ENCODE measurements around the gene HNRNPA2B1. TPM values are rescaled to one million over a fixed set of nuclear protein-coding genes. Genes with fewer than 3 reads are reported as not detected.

HNRNPA2B1 gene
- total RNA-seq, 2 experiments from 2014 or later = 258 to 1,090 TPM

- no peak for DNase-seq (ENCODE audit: low spot score)
- no peaks in the 10 kb centered on the region for H3K9me2 ChIP-seq (ENCODE audit: insufficient read depth, low read length)
- POLR2A ChIA-PET = interaction anchor here (1.1 kb wide), 1 partner anchor 10 kb away, joined by 7 read pairs; no protein-coding TSS in a partner anchor
- no peaks in the 10 kb centered on the region for H3K9me3 ChIP-seq (ENCODE audit: low read length)
- no peak overlapping the region for H2AFZ ChIP-seq (ENCODE audit: low read length)
- no TSS peak for BruUV-seq (replicated peaks)
- peaks cover 7% of the 10 kb centered on the region for H3K4me1 ChIP-seq (ENCODE audit: insufficient read depth, low read length, poor library complexity, severe bottlenecking)
- no peak overlapping the region for H3K4me2 ChIP-seq (ENCODE audit: low read length)
- no peaks in the 10 kb centered on the region for H3K36me3 ChIP-seq (ENCODE audit: insufficient read depth, low read length)
- H3K4me3 ChIP-seq (ENCODE audit: low read depth, low read length, poor library complexity, severe bottlenecking) = no peak overlapping the region
- CTCF ChIA-PET (ENCODE audit: unreplicated experiment) = no interaction called here
- H3K27ac ChIP-seq (ENCODE audit: low read depth, low read length, poor library complexity, severe bottlenecking) = no peak overlapping the region
- intact Hi-C loops (cut with micrococcal nuclease; ENCODE audit: unreplicated experiment) = no loop called here
- no peak for TF ChIP-seq CTCF (conservative IDR thresholded peaks at IDR 0.05; ENCODE audit: low read length)
- no peak for TF ChIP-seq EZH2phosphoT487 (IDR thresholded peaks at IDR 0.05; ENCODE audit: borderline replicate concordance, low read depth, low read length)
- H4K20me1 ChIP-seq (ENCODE audit: insufficient read depth, low read length) = no peaks in the 10 kb centered on the region
- no peaks in the 10 kb centered on the region for H3K79me2 ChIP-seq (ENCODE audit: insufficient read depth, low read depth, low read length)
Observed at GRCh38 chr7:26147030-26147429, 53.5 kb downstream of the HNRNPA2B1 start.

GRCh38 chr7:26145238-26145637 is 55.3 kb downstream of the HNRNPA2B1 start:
- Histone ChIP-seq H3K36me3 (ENCODE audit: insufficient read depth, low read length) (no peaks in the 10 kb centered on the region), H3K4me3 (ENCODE audit: low read depth, low read length, poor library complexity, severe bottlenecking) (no peak overlapping the region), H4K20me1 (ENCODE audit: insufficient read depth, low read length) (no peaks in the 10 kb centered on the region), H3K79me2 (ENCODE audit: insufficient read depth, low read depth, low read length) (no peaks in the 10 kb centered on the region), H2AFZ (ENCODE audit: low read length) (no peak overlapping the region), H3K27ac (ENCODE audit: low read depth, low read length, poor library complexity, severe bottlenecking) (no peak overlapping the region), H3K9me3 (ENCODE audit: low read length) (no peaks in the 10 kb centered on the region), H3K4me1 (ENCODE audit: insufficient read depth, low read length, poor library complexity, severe bottlenecking) (no peaks in the 10 kb centered on the region), H3K9me2 (ENCODE audit: insufficient read depth, low read length) (no peaks in the 10 kb centered on the region), H3K4me2 (ENCODE audit: low read length) (no peak overlapping the region)
- DNase-seq (ENCODE audit: low spot score) = no peak
- no TSS peak for BruUV-seq (replicated peaks)
- ChIA-PET POLR2A (interaction anchor here (0.6 kb wide), 2 partner anchors 27 to 233 kb away, joined by 3 read pairs; no protein-coding TSS in a partner anchor), CTCF (ENCODE audit: unreplicated experiment) (no interaction called here)
- TF ChIP-seq CTCF (conservative IDR thresholded peaks at IDR 0.05; ENCODE audit: low read length) (no peak), EZH2phosphoT487 (IDR thresholded peaks at IDR 0.05; ENCODE audit: borderline replicate concordance, low read depth, low read length) (no peak)
- intact Hi-C loops (cut with micrococcal nuclease; ENCODE audit: unreplicated experiment) = no loop called here

- no peak for DNase-seq (ENCODE audit: low spot score)
- H2AFZ ChIP-seq (ENCODE audit: low read length) = no peak overlapping the region
- no peaks in the 10 kb centered on the region for H4K20me1 ChIP-seq (ENCODE audit: insufficient read depth, low read length)
- H3K36me3 ChIP-seq (ENCODE audit: insufficient read depth, low read length) = no peaks in the 10 kb centered on the region
- no peak overlapping the region for H3K27ac ChIP-seq (ENCODE audit: low read depth, low read length, poor library complexity, severe bottlenecking)
- POLR2A ChIA-PET = interaction anchor here (0.6 to 1.1 kb wide), 3 partner anchors 16 to 234 kb away, joined by 3 read pairs; no protein-coding TSS in a partner anchor
- H3K4me1 ChIP-seq (ENCODE audit: insufficient read depth, low read length, poor library complexity, severe bottlenecking) = no peaks in the 10 kb centered on the region
- intact Hi-C loops (cut with micrococcal nuclease; ENCODE audit: unreplicated experiment) = no loop called here
- no TSS peak for BruUV-seq (replicated peaks)
- TF ChIP-seq CTCF (conservative IDR thresholded peaks at IDR 0.05; ENCODE audit: low read length) (no peak), EZH2phosphoT487 (IDR thresholded peaks at IDR 0.05; ENCODE audit: borderline replicate concordance, low read depth, low read length) (no peak)
- no peaks in the 10 kb centered on the region for H3K9me2 ChIP-seq (ENCODE audit: insufficient read depth, low read length)
- no peaks in the 10 kb centered on the region for H3K9me3 ChIP-seq (ENCODE audit: low read length)
- no peak overlapping the region for H3K4me2 ChIP-seq (ENCODE audit: low read length)
- no peak overlapping the region for H3K4me3 ChIP-seq (ENCODE audit: low read depth, low read length, poor library complexity, severe bottlenecking)
- CTCF ChIA-PET (ENCODE audit: unreplicated experiment) = no interaction called here
- H3K79me2 ChIP-seq (ENCODE audit: insufficient read depth, low read depth, low read length) = no peaks in the 10 kb centered on the region
Observed at GRCh38 chr7:26144184-26145080, 56.1 kb downstream of the HNRNPA2B1 start.

Measured in OCI-LY7 (cell line).